ENCODE data around the gene PAQR8. TPM values are rescaled to one million over a fixed set of nuclear protein-coding genes. Genes with fewer than 3 reads are reported as not detected.

The PAQR8 gene
- total RNA-seq, 1 donor from 2014 or later = 20.5 TPM

Other genes with a start within 250 kb of the PAQR8 start
- not detected for gene IL17A, start 175.8 kb upstream of the PAQR8 start, total RNA-seq
- not detected for gene IL17F, start 117.7 kb upstream of the PAQR8 start, total RNA-seq
- gene MCM3, start 77.4 kb upstream of the PAQR8 start, total RNA-seq = 59.4 TPM
- gene EFHC1, start 58.2 kb downstream of the PAQR8 start, total RNA-seq = 20.4 TPM
- gene TRAM2, start 214.9 kb downstream of the PAQR8 start, total RNA-seq = 14.1 TPM

All from ureter (tissue), 1 donor.